MM.1S (cell line): ENCODE results near the gene ZRANB1.

Experiments
- CTCF ChIP-seq: fragments of 300-600 bp; sonication (generic); IDR thresholded peaks from 2 replicates; pipeline ENCODE4 v1.5.1; 2016; ENCODE audit warnings: antibody characterized with exemption, low read length, mixed read lengths
- EZH2 ChIP-seq: fragments of 300-600 bp; sonication (generic); optimal IDR thresholded peaks from 2 replicates; pipeline ENCODE3; 2017; ENCODE audit warnings: low read depth, mild to moderate bottlenecking, antibody characterized with exemption, low read length, mixed read lengths

- no peak for TF ChIP-seq CTCF
- no peak for TF ChIP-seq EZH2
Observed at GRCh38 chr10:125024497-125025234, 82.7 kb downstream of the ZRANB1 start.
